ENCODE results near the gene COG2.

DNA sequence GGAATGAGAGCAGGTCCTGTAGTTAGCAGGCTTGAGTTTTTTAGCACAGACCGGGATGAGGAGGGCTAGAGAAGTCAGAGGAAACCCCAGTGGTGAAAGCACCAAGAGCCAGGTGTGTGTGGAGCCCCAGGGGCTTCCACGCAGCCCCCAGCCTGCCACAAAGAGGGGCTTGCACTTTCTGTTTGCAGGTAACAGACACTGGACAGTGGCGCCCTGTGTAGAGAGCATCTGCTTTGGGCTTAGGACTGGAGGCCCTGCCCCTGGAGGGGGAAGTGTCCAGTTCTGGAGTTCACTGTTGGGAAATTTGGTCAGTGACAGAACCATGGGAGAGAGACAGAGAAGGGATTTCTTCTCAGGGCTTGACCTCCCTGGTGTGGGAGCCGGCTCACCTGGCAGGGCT lies 52.2 kb downstream of the COG2 start:
- TF ChIP-seq, protein P1, sequence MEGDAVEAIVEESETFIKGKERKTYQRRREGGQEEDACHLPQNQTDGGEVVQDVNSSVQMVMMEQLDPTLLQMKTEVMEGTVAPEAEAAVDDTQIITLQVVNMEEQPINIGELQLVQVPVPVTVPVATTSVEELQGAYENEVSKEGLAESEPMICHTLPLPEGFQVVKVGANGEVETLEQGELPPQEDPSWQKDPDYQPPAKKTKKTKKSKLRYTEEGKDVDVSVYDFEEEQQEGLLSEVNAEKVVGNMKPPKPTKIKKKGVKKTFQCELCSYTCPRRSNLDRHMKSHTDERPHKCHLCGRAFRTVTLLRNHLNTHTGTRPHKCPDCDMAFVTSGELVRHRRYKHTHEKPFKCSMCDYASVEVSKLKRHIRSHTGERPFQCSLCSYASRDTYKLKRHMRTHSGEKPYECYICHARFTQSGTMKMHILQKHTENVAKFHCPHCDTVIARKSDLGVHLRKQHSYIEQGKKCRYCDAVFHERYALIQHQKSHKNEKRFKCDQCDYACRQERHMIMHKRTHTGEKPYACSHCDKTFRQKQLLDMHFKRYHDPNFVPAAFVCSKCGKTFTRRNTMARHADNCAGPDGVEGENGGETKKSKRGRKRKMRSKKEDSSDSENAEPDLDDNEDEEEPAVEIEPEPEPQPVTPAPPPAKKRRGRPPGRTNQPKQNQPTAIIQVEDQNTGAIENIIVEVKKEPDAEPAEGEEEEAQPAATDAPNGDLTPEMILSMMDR (IDR thresholded peaks at IDR 0.05) = no peak
- TF ChIP-seq POLR2AphosphoS5 (IDR thresholded peaks at IDR 0.05) (no peak), POLR2A (IDR thresholded peaks at IDR 0.05) (no peak)
